Measurements from ENCODE around the gene MRPL18. TPM values are rescaled to one million over a fixed set of nuclear protein-coding genes. Genes with fewer than 3 reads are reported as not detected.

Gene MRPL18
- total and polyA plus RNA-seq, 2 of the 8 experiments (the other 6 are each of a cell fraction or from before 2014, with no cell fraction given), result 58.7 to 79.8 TPM

GRCh38 chr6:159819932-159820640, 29.8 kb downstream of the MRPL18 start (continued):
- TF ChIP-seq CTCF (IDR thresholded peaks at IDR 0.05; ENCODE audit: control extremely low read depth in 1 of 3, insufficient read depth in 1 of 3, low read depth in 1 of 3, low read length in 3 of 3), result no peak

All from H1 (cell line).